Fibroblast of mammary gland (primary cell): ENCODE data around the gene BMPER.

Source experiments
- DNase-seq: peaks from one replicate; pipeline ENCODE4 v3.0.0-alpha.2; 2010; ENCODE audit warnings: low read depth
- H3K4me3 ChIP-seq: 2 replicates; pipeline ENCODE4 v1.5.1; 2011; ENCODE audit warnings: low read depth, mild to moderate bottlenecking, low read length, moderate library complexity; ENCODE audit not compliant: control insufficient read depth
- CTCF ChIP-seq: conservative IDR thresholded peaks from 2 replicates; pipeline ENCODE4 v1.5.1; 2011; ENCODE audit warnings: low read depth, low read length, inconsistent platforms; ENCODE audit not compliant: control insufficient read depth, insufficient read depth

Gene BMPER

GRCh38 chr7:33901847-33902246 lies 3.5 kb upstream of the BMPER start:
- no peak for TF ChIP-seq CTCF
- H3K4me3 ChIP-seq = no peak overlapping the region
- DNase-seq = no peak

- no peak overlapping the region for H3K4me3 ChIP-seq
- DNase-seq = no peak
- TF ChIP-seq CTCF = no peak
These were observed 2.6 kb upstream of the BMPER start for GRCh38 chr7:33902746-33903145.

- H3K4me3 ChIP-seq = peak overlapping the region; percentile 76
- peak; percentile 75 for DNase-seq
- TF ChIP-seq CTCF = peak; percentile 3
These were observed 1.3 kb upstream of the BMPER start for GRCh38 chr7:33903791-33904680.

GRCh38 chr7:33904681-33905388 lies 504 bp upstream of the BMPER start:
- TF ChIP-seq CTCF = no peak
- DNase-seq = peak; percentile 48
- peak overlapping the region; percentile 76 for H3K4me3 ChIP-seq

- no peak for DNase-seq
- TF ChIP-seq CTCF = no peak
- H3K4me3 ChIP-seq = peak overlapping the region; percentile 76
These were observed 1.4 kb downstream of the BMPER start for GRCh38 chr7:33906697-33907096.

- TF ChIP-seq CTCF = no peak
- no peak for DNase-seq
- H3K4me3 ChIP-seq = no peak overlapping the region
These were observed 2.3 kb downstream of the BMPER start for GRCh38 chr7:33907625-33908024.
